Mucosa of rectum (tissue), 2 donors: Measurements from ENCODE around the gene KRT13.

Experiments used
- H3K27ac ChIP-seq, 2 donors: one replicate each; pipeline ENCODE4 v1.7.0; 2013; ENCODE audit warnings: inconsistent platforms in 2 of 2, low read depth in 2 of 2, low read length in 2 of 2
- H3K27me3 ChIP-seq, 2 donors: one replicate each; pipeline ENCODE4 v1.7.0; 2013; ENCODE audit warnings: low read length in 2 of 2; ENCODE audit not compliant: control insufficient read depth in 2 of 2, insufficient read depth in 2 of 2
- H3K36me3 ChIP-seq, 2 donors: one replicate each; pipeline ENCODE4 v1.7.0; 2013; ENCODE audit warnings: low read length in 2 of 2; ENCODE audit not compliant: control insufficient read depth in 2 of 2, insufficient read depth in 2 of 2
- H3K4me1 ChIP-seq, 2 donors: one replicate each; pipeline ENCODE4 v1.7.0; 2013; ENCODE audit warnings: low read length in 2 of 2, mild to moderate bottlenecking in 1 of 2; ENCODE audit not compliant: control insufficient read depth in 2 of 2, insufficient read depth in 2 of 2
- H3K4me3 ChIP-seq, 2 donors: one replicate each; pipeline ENCODE4 v1.7.0; 2013; ENCODE audit warnings: low read length in 2 of 2
- H3K9ac ChIP-seq, 2 donors: one replicate each; pipeline ENCODE4 v1.7.0; 2013; ENCODE audit warnings: low read length in 2 of 2, low read depth in 1 of 2, mild to moderate bottlenecking in 1 of 2
- H3K9me3 ChIP-seq, 2 donors: one replicate each; pipeline ENCODE4 v1.7.0; 2013; ENCODE audit warnings: low read length in 2 of 2; ENCODE audit not compliant: control insufficient read depth in 2 of 2
- donor health status: healthy.
- donor health status: Normal muscosa, but diverticular disease.

The KRT13 gene

GRCh38 chr17:41529491-41529915, 24.1 kb upstream of the KRT13 start:
- Histone ChIP-seq H3K9me3 (no peaks in the 10 kb centered on the region), H3K27ac (peak overlapping the region; percentile 92 to 97), H3K27me3 (peaks cover 7 to 11% of the 10 kb centered on the region in 2 donors), H3K9ac (peak overlapping the region; percentile 15 to 99), H3K4me1 (peaks cover 15 to 35% of the 10 kb centered on the region in 2 donors), H3K4me3 (peak overlapping the region in 1 of 2 donors; percentile 6), H3K36me3 (peaks cover 0 to 9% of the 10 kb centered on the region in 2 donors)

- peaks cover 17 to 41% of the 10 kb centered on the region in 2 donors for H3K4me1 ChIP-seq
- peak overlapping the region; percentile 92 to 97 for H3K27ac ChIP-seq
- H3K4me3 ChIP-seq, result peak overlapping the region; percentile 48 to 93
- H3K36me3 ChIP-seq, result peaks cover 4 to 14% of the 10 kb centered on the region in 2 donors
- no peaks in the 10 kb centered on the region for H3K9me3 ChIP-seq
- H3K27me3 ChIP-seq, result peaks cover 7 to 11% of the 10 kb centered on the region in 2 donors
- peak overlapping the region; percentile 15 to 99 for H3K9ac ChIP-seq
These were observed 23.5 kb upstream of the KRT13 start for GRCh38 chr17:41528959-41529353.

GRCh38 chr17:41527063-41528023, 21.9 kb upstream of the KRT13 start:
- Histone ChIP-seq H3K9me3 (no peaks in the 10 kb centered on the region), H3K9ac (peak overlapping the region; percentile 77 to 99), H3K4me1 (peaks cover 31 to 57% of the 10 kb centered on the region in 2 donors), H3K27ac (peak overlapping the region; percentile 92 to 97), H3K27me3 (peaks cover 7 to 11% of the 10 kb centered on the region in 2 donors), H3K4me3 (peak overlapping the region; percentile 59 to 93), H3K36me3 (peaks cover 7 to 27% of the 10 kb centered on the region in 2 donors)

GRCh38 chr17:41524261-41524660, 18.8 kb upstream of the KRT13 start:
- Histone ChIP-seq H3K27me3 (peaks cover 0 to 11% of the 10 kb centered on the region in 2 donors), H3K4me3 (peak overlapping the region in 1 of 2 donors; percentile 48), H3K27ac (peak overlapping the region in 1 of 2 donors; percentile 90), H3K4me1 (peaks cover 40 to 60% of the 10 kb centered on the region in 2 donors), H3K9ac (peak overlapping the region in 1 of 2 donors; percentile 75), H3K9me3 (no peaks in the 10 kb centered on the region), H3K36me3 (peaks cover 7 to 27% of the 10 kb centered on the region in 2 donors)

GRCh38 chr17:41523787-41524186, 18.4 kb upstream of the KRT13 start:
- peak overlapping the region in 1 of 2 donors; percentile 48 for H3K4me3 ChIP-seq
- H3K27ac ChIP-seq, result peak overlapping the region in 1 of 2 donors; percentile 90
- peak overlapping the region in 1 of 2 donors; percentile 75 for H3K9ac ChIP-seq
- H3K9me3 ChIP-seq, result no peaks in the 10 kb centered on the region
- peaks cover 39 to 56% of the 10 kb centered on the region in 2 donors for H3K4me1 ChIP-seq
- H3K36me3 ChIP-seq, result peaks cover 7 to 27% of the 10 kb centered on the region in 2 donors
- peaks cover 0 to 11% of the 10 kb centered on the region in 2 donors for H3K27me3 ChIP-seq

- Histone ChIP-seq H3K9me3 (no peaks in the 10 kb centered on the region), H3K4me3 (no peak overlapping the region), H3K36me3 (peaks cover 7 to 27% of the 10 kb centered on the region in 2 donors), H3K27ac (peak overlapping the region in 1 of 2 donors; percentile 90), H3K9ac (peak overlapping the region in 1 of 2 donors; percentile 75), H3K4me1 (peaks cover 39 to 56% of the 10 kb centered on the region in 2 donors), H3K27me3 (peaks cover 0 to 11% of the 10 kb centered on the region in 2 donors)
These were observed 17.8 kb upstream of the KRT13 start for GRCh38 chr17:41523225-41523593.

- Histone ChIP-seq H3K4me1 (peaks cover 39 to 56% of the 10 kb centered on the region in 2 donors), H3K9ac (peak overlapping the region; percentile 26 to 75), H3K4me3 (peak overlapping the region in 1 of 2 donors; percentile 10), H3K9me3 (no peaks in the 10 kb centered on the region), H3K27ac (peak overlapping the region; percentile 83 to 90), H3K27me3 (peaks cover 0 to 5% of the 10 kb centered on the region in 2 donors), H3K36me3 (peaks cover 7 to 27% of the 10 kb centered on the region in 2 donors)
These were observed 17.2 kb upstream of the KRT13 start for GRCh38 chr17:41522301-41523224.

- H3K27ac ChIP-seq, result peak overlapping the region; percentile 83 to 90
- H3K9ac ChIP-seq, result peak overlapping the region; percentile 66 to 75
- peak overlapping the region; percentile 5 to 13 for H3K4me3 ChIP-seq
- H3K4me1 ChIP-seq, result peaks cover 38 to 56% of the 10 kb centered on the region in 2 donors
- H3K27me3 ChIP-seq, result no peaks in the 10 kb centered on the region
- H3K9me3 ChIP-seq, result no peaks in the 10 kb centered on the region
- H3K36me3 ChIP-seq, result peaks cover 7 to 27% of the 10 kb centered on the region in 2 donors
These were observed 16.3 kb upstream of the KRT13 start for GRCh38 chr17:41521574-41522261.

GRCh38 chr17:41520821-41521521, 15.6 kb upstream of the KRT13 start:
- peak overlapping the region in 1 of 2 donors; percentile 13 for H3K4me3 ChIP-seq
- peak overlapping the region; percentile 66 to 75 for H3K9ac ChIP-seq
- peaks cover 7 to 27% of the 10 kb centered on the region in 2 donors for H3K36me3 ChIP-seq
- no peaks in the 10 kb centered on the region for H3K27me3 ChIP-seq
- H3K4me1 ChIP-seq, result peaks cover 36 to 53% of the 10 kb centered on the region in 2 donors
- H3K27ac ChIP-seq, result peak overlapping the region; percentile 83 to 90
- no peaks in the 10 kb centered on the region for H3K9me3 ChIP-seq
